SH-SY5Y (cell line): Measurements from ENCODE around the gene DYNLL1.

Experiments
- GATA2 ChIP-seq: IDR thresholded peaks from 2 replicates; pipeline ENCODE4 v1.6.1; 2011; ENCODE audit warnings: mild to moderate bottlenecking, low read depth, low read length
- GATA3 ChIP-seq: IDR thresholded peaks from 2 replicates; pipeline ENCODE4 v1.6.1; 2011; ENCODE audit warnings: low read depth, mild to moderate bottlenecking, low read length, moderate library complexity

DNA sequence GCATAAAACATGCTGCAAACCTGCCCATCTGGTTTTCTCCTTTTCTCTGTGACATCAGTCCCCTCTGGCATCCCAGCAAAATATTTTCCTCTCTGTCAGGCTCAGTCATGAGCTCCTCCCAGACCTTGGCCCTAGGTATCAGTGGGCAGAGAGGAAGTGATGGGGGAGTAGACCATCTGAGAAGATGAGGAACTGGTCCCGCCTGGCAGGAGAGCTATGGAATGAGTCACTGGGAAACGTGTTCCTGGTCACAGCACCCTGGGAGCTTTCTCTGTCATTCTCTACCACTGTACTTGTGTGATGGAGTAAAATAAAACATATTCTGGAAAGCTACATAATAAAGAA lies 21.3 kb upstream of the DYNLL1 start:
- no peak for TF ChIP-seq GATA2
- TF ChIP-seq GATA3 = no peak
